T-cell (primary cell): ENCODE data around the gene MEOX1. TPM values are rescaled to one million over a fixed set of nuclear protein-coding genes. Genes with fewer than 3 reads are reported as not detected.
A peak's percentile ranks its signal among the peaks of the same experiment; 100 is the strongest.

Experiments used
- ATAC-seq, 4 experiments: fragments of 200-7000 bp in 3 of 4; fragments of 150-1000 bp in 1 of 4; cut with Tn5 transposase; replicated peaks in 1 of 4; 1 replicate in 3 of 4; 2 replicates in 1 of 4; pipeline ENCODE4 v1.10.0; 2021; ENCODE audit warnings: moderate library complexity in 3 of 4, mild to moderate bottlenecking in 2 of 4, moderate number of reproducible peaks in 1 of 4
- CTCF ChIA-PET, 2 donors: fragments of 300-600 bp; sonication (Branson Sonifier 250); formaldehyde crosslinking; loops; one replicate each; lab custom pipeline; 2022; ENCODE audit warnings: antibody characterized with exemption in 2 of 2; lab: Charles Lee
- POLR2A ChIA-PET, 2 donors: fragments of 300-600 bp; sonication (Branson Sonifier 250); formaldehyde crosslinking; loops; one replicate each; lab custom pipeline; 2022; ENCODE audit warnings: antibody characterized with exemption in 2 of 2; lab: Charles Lee
- DNase-seq, 35 experiments: peaks; one replicate each; pipeline versions ENCODE4 v3.0.0 to v3.0.0-alpha.2; 2013 to 2023
- H3K27ac ChIP-seq: one replicate; pipeline ENCODE4 v1.5.1; 2013; ENCODE audit warnings: low read length
- H3K27me3 ChIP-seq, 2 experiments: replicated peaks in 1 of 2; 1 replicate in 1 of 2; 2 replicates in 1 of 2; pipeline versions ENCODE4 v1.6.1 to v1.7.0; 2013; ENCODE audit warnings: low read length in 1 of 2, mixed read lengths in 1 of 2; ENCODE audit not compliant: control insufficient read depth in 2 of 2, insufficient read depth in 2 of 2; ENCODE audit errors: extremely low read depth in 1 of 2
- H3K36me3 ChIP-seq, 2 donors: 1 replicate in 1 of 2; 2 replicates in 1 of 2; pipeline versions ENCODE4 v1.6.1 to v1.7.0; 2013; ENCODE audit warnings: low read length in 1 of 2; ENCODE audit not compliant: control insufficient read depth in 2 of 2, insufficient read depth in 1 of 2; ENCODE audit errors: extremely low read depth in 1 of 2
- H3K4me1 ChIP-seq, 2 experiments: 1 replicate in 1 of 2; 2 replicates in 1 of 2; pipeline versions ENCODE4 v1.6.1 to v1.7.0; 2013; ENCODE audit warnings: low read length in 2 of 2, mixed read lengths in 1 of 2; ENCODE audit not compliant: insufficient read depth in 2 of 2, control insufficient read depth in 1 of 2; ENCODE audit errors: extremely low read depth in 1 of 2
- H3K4me3 ChIP-seq, 2 donors: 1 replicate in 1 of 2; 2 replicates in 1 of 2; pipeline versions ENCODE4 v1.5.1 to v1.7.0; 2013; ENCODE audit warnings: mild to moderate bottlenecking in 2 of 2, low read length in 1 of 2, moderate library complexity in 1 of 2; ENCODE audit not compliant: control insufficient read depth in 1 of 2; ENCODE audit errors: extremely low read depth in 1 of 2
- H3K9me3 ChIP-seq: 2 replicates; pipeline ENCODE4 v1.7.0; 2013
- H3K27ac Mint-ChIP-seq, 2 donors: one replicate each; pipeline ENCODE4 v1.8.0; 2020 to 2021; ENCODE audit warnings: mild to moderate bottlenecking in 2 of 2, mixed read lengths in 2 of 2
- H3K27me3 Mint-ChIP-seq, 2 donors: one replicate each; pipeline ENCODE4 v1.8.0; 2021 to 2022; ENCODE audit warnings: mixed read lengths in 2 of 2
- H3K36me3 Mint-ChIP-seq: one replicate; pipeline ENCODE4 v1.8.0; 2021; ENCODE audit warnings: mixed read lengths
- H3K4me1 Mint-ChIP-seq, 3 donors: one replicate each; pipeline ENCODE4 v1.8.0; 2020 to 2022; ENCODE audit warnings: mixed read lengths in 3 of 3, mild to moderate bottlenecking in 1 of 3
- H3K4me3 Mint-ChIP-seq, 3 donors: one replicate each; pipeline ENCODE4 v1.8.0; 2020 to 2022; ENCODE audit warnings: mild to moderate bottlenecking in 3 of 3, mixed read lengths in 3 of 3, moderate library complexity in 3 of 3
- H3K9me3 Mint-ChIP-seq, 3 donors: one replicate each; pipeline ENCODE4 v1.8.0; 2020 to 2022; ENCODE audit warnings: mixed read lengths in 3 of 3
- WGBS: methylation state at CpG from one replicate; pipeline ENCODE4 v1.1.5; 2013; ENCODE audit warnings: missing lambda C conversion rate; ENCODE audit not compliant: insufficient coverage; 5-methylcytosine and 5-hydroxymethylcytosine counted together
- total RNA-seq, 35 experiments: library from RNA in 6 of 35; stranded (reverse) in 6 of 35; fragments of 120-200 nt in 1 of 35; gene quantifications; one replicate each; pipeline versions ENCODE4 v1.2.1 to v1.2.4 and lab custom pipeline; 2013 to 2026

Gene MEOX1
- total RNA-seq, 5 donors from 2014 or later (not counting 1 experiment from before 2014, with no cell fraction given), result 2.9 to 5.5 (median 3.6) TPM

- Histone ChIP-seq H3K27me3 (peaks cover 0 to 32% of the 10 kb centered on the region in 2 experiments), H3K9me3 (no peaks in the 10 kb centered on the region), H3K4me3 (no peak overlapping the region), H3K36me3 (no peaks in the 10 kb centered on the region), H3K27ac (no peak overlapping the region), H3K4me1 (peaks cover 0 to 21% of the 10 kb centered on the region in 2 experiments)
- Mint-ChIP-seq H3K27ac (no peak overlapping the region), H3K9me3 (no peaks in the 10 kb centered on the region), H3K4me3 (no peak overlapping the region), H3K27me3 (peaks cover 15 to 41% of the 10 kb centered on the region in 2 donors), H3K4me1 (peaks cover 0 to 10% (median 8%) of the 10 kb centered on the region in 3 donors), H3K36me3 (no peaks in the 10 kb centered on the region)
- peak in 5 of 35 experiments; percentile 2 to 15 (median 8) for DNase-seq
- ChIA-PET CTCF (no interaction called here), POLR2A (no interaction called here)
- peak in 1 of 4 experiments; percentile 46 for ATAC-seq
- WGBS, result no CpG with 5 or more reads among the region's 4 CpGs
Observed at GRCh38 chr17:43702637-43703036, 40.9 kb upstream of the MEOX1 start.

DNA sequence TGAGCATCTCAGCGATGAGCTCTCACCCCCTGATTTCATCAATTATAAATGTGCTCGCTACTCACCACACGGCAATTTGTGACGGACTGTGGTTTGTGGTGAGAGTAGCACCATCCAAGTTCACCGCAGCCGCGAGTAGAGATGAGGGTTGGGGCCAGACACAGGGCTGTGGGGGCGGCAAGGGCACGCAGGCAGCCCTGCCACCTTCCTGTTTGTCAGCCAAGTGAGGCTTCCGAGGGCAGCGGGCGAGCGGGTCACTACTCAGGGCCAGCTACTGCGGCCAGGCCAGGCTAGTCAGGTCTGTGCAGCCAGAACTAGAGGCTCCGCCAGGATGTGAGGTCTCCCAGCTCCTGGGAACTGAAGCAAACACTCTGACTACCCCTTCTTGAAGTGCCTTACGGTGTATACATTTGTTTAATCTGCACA is 39.6 kb upstream of the MEOX1 start:
- ATAC-seq (peak in 3 of 4 experiments; percentile 33 to 68 (median 43)), DNase-seq (peak in 30 of 35 experiments; percentile 2 to 59 (median 30))
- Mint-ChIP-seq H3K9me3 (no peaks in the 10 kb centered on the region), H3K4me1 (peaks cover 0 to 10% (median 8%) of the 10 kb centered on the region in 3 donors), H3K36me3 (no peaks in the 10 kb centered on the region), H3K27ac (no peak overlapping the region), H3K27me3 (peaks cover 17 to 34% of the 10 kb centered on the region in 2 donors), H3K4me3 (no peak overlapping the region)
- ChIA-PET POLR2A (interaction anchor here in 1 of 2 donors (0.6 kb wide), 1 partner anchor 401 kb away, joined by 9 read pairs; no protein-coding TSS in a partner anchor), CTCF (interaction anchor here (0.6 to 2.3 kb wide), 5 partner anchors 9 to 257 kb away, joined by 3 to 9 read pairs (median 5); no protein-coding TSS in a partner anchor)
- WGBS, result 0% methylated on average over 6 of the region's 16 CpGs
- H3K4me3 ChIP-seq, result no peak overlapping the region
- H3K27me3 ChIP-seq, result peaks cover 0 to 37% of the 10 kb centered on the region in 2 experiments
- H3K36me3 ChIP-seq, result no peaks in the 10 kb centered on the region
- H3K4me1 ChIP-seq, result peaks cover 0 to 21% of the 10 kb centered on the region in 2 experiments
- no peak overlapping the region for H3K27ac ChIP-seq
- no peaks in the 10 kb centered on the region for H3K9me3 ChIP-seq

GRCh38 chr17:43699438-43699756 is 37.7 kb upstream of the MEOX1 start:
- Histone ChIP-seq H3K9me3 (no peaks in the 10 kb centered on the region), H3K4me3 (no peak overlapping the region), H3K27me3 (peaks cover 0 to 37% of the 10 kb centered on the region in 2 experiments), H3K4me1 (peaks cover 0 to 21% of the 10 kb centered on the region in 2 experiments), H3K36me3 (no peaks in the 10 kb centered on the region), H3K27ac (no peak overlapping the region)
- Mint-ChIP-seq H3K4me3 (no peak overlapping the region), H3K9me3 (no peaks in the 10 kb centered on the region), H3K4me1 (peaks cover 0 to 10% (median 10%) of the 10 kb centered on the region in 3 donors), H3K27ac (no peak overlapping the region), H3K36me3 (no peaks in the 10 kb centered on the region), H3K27me3 (peaks cover 16 to 26% of the 10 kb centered on the region in 2 donors)
- ChIA-PET POLR2A (no interaction called here), CTCF (interaction anchor here (1.2 to 2.3 kb wide), 2 partner anchors 61 to 67 kb away, joined by 3 to 9 read pairs; no protein-coding TSS in a partner anchor)
- DNase-seq (no peak), ATAC-seq (no peak)
- no CpG with 5 or more reads among the region's 3 CpGs for WGBS

DNA sequence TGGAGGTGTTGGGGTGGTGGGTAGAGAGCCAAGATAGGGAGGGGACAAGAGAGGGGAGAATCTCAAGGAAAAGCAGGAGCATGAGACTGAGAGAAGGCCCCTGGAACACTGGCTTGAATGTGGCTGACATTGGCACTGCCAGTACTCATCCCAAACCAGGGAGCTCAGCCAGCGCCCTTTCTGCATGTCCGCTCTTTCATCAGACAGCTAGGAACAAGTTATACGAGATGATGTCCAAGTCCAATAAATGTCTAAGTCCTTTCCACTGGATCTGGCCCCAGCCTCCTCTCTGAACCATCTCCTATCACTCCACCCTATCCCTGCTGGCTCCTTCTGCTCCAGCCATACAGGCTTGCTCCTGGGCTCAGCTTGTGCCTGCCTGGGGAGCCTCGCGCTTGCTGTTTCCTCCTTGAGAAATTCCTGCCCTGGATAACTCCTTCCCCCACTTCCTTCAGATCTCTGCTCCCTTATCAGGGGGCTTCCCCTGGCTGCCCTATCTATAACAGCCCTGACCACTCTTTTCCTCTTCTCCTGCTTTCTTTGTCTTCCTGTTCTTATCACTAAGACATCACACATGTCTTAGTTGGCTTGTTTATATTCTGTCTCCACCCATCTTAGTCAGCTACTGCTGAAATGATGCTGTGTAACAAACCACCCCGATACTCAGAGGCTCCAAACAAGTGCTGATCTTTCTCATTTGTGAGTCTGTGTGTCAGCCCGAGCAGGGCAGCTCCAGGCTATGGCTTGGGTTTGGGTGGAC is 37.1 kb upstream of the MEOX1 start:
- Mint-ChIP-seq H3K36me3 (no peaks in the 10 kb centered on the region), H3K27ac (no peak overlapping the region), H3K9me3 (no peaks in the 10 kb centered on the region), H3K4me3 (no peak overlapping the region), H3K27me3 (peaks cover 16 to 29% of the 10 kb centered on the region in 2 donors), H3K4me1 (peaks cover 0 to 10% (median 10%) of the 10 kb centered on the region in 3 donors)
- Histone ChIP-seq H3K4me1 (peaks cover 0 to 21% of the 10 kb centered on the region in 2 experiments), H3K4me3 (no peak overlapping the region), H3K36me3 (no peaks in the 10 kb centered on the region), H3K27ac (no peak overlapping the region), H3K9me3 (no peaks in the 10 kb centered on the region), H3K27me3 (peaks cover 0 to 37% of the 10 kb centered on the region in 2 experiments)
- CTCF ChIA-PET, result interaction anchor here in 1 of 2 donors (1.2 kb wide), 1 partner anchor 68 kb away, joined by 3 read pairs; no protein-coding TSS in a partner anchor
- 78% methylated on average over 6 of the region's 7 CpGs for WGBS
- no peak for DNase-seq
- POLR2A ChIA-PET, result no interaction called here
- no peak for ATAC-seq

DNA sequence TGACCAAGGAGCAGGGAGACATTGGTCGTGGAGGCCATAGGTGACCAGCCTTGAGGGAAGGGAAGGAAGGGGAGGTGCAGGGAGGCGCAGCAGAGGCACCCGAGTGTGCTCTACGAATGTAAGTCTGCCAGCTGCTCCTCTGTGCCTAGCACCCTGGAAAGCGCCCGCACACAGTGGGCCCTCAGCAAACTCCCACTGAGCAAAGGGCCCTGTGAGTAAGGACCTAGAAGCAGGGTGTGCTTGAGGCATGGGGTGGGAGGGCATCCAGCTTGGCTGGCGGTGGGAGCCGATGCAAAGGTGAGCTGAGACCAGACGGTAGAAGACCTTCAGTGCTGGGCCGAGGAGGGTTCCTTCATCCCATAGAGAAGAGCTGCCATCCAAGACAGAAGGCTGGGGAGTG is 36.2 kb upstream of the MEOX1 start:
- 80% methylated on average over 3 of the region's 10 CpGs for WGBS

GRCh38 chr17:43696891-43697290 is 35.2 kb upstream of the MEOX1 start:
- H3K4me1 ChIP-seq, result peaks cover 0 to 21% of the 10 kb centered on the region in 2 experiments
- H3K27ac Mint-ChIP-seq, result no peak overlapping the region
- no peak for DNase-seq
- no peak for ATAC-seq
- no peaks in the 10 kb centered on the region for H3K36me3 ChIP-seq
- no peak overlapping the region for H3K4me3 ChIP-seq
- no peaks in the 10 kb centered on the region for H3K36me3 Mint-ChIP-seq
- 100% methylated on average over 1 of the region's 2 CpGs for WGBS
- no peaks in the 10 kb centered on the region for H3K9me3 ChIP-seq
- H3K27me3 ChIP-seq, result peaks cover 0 to 40% of the 10 kb centered on the region in 2 experiments
- H3K9me3 Mint-ChIP-seq, result no peaks in the 10 kb centered on the region
- ChIA-PET POLR2A (no interaction called here), CTCF (interaction anchor here (0.5 to 1.1 kb wide), 5 partner anchors 64 to 193 kb away, joined by 3 to 5 read pairs (median 4); no protein-coding TSS in a partner anchor)
- H3K27me3 Mint-ChIP-seq, result peaks cover 16 to 21% of the 10 kb centered on the region in 2 donors
- H3K4me3 Mint-ChIP-seq, result no peak overlapping the region
- H3K4me1 Mint-ChIP-seq, result peaks cover 0 to 9% (median 8%) of the 10 kb centered on the region in 3 donors
- no peak overlapping the region for H3K27ac ChIP-seq

More for the DNA sequence above, 36.2 kb upstream of the MEOX1 start:
- H3K27ac Mint-ChIP-seq, result no peak overlapping the region
- DNase-seq, result no peak
- Histone ChIP-seq H3K27me3 (peaks cover 0 to 40% of the 10 kb centered on the region in 2 experiments), H3K4me1 (peaks cover 0 to 21% of the 10 kb centered on the region in 2 experiments), H3K4me3 (no peak overlapping the region), H3K36me3 (no peaks in the 10 kb centered on the region), H3K9me3 (no peaks in the 10 kb centered on the region), H3K27ac (no peak overlapping the region)
- H3K4me3 Mint-ChIP-seq, result no peak overlapping the region
- H3K27me3 Mint-ChIP-seq, result peaks cover 16 to 26% of the 10 kb centered on the region in 2 donors
- ATAC-seq, result no peak
- H3K4me1 Mint-ChIP-seq, result peaks cover 0 to 10% (median 10%) of the 10 kb centered on the region in 3 donors
- no peaks in the 10 kb centered on the region for H3K9me3 Mint-ChIP-seq
- ChIA-PET CTCF (interaction anchor here in 1 of 2 donors (0.7 kb wide), 1 partner anchor 62 kb away, joined by 3 read pairs; no protein-coding TSS in a partner anchor), POLR2A (no interaction called here)
- H3K36me3 Mint-ChIP-seq, result no peaks in the 10 kb centered on the region
